Activated T-cell treated with anti-CD3 and anti-CD28 coated beads for 1 hour (primary cell): ENCODE results near the gene SYCP2.
"Not testable (repeated sequence)": the region's sequence is repeated elsewhere in the genome, so short reads cannot be mapped to it uniquely, and the experiment has no call there.

Experiments
- DNase-seq: peaks from one replicate; pipeline ENCODE4 v3.0.0-alpha.2; 2020; ENCODE audit warnings: low read depth

SYCP2 gene

DNA sequence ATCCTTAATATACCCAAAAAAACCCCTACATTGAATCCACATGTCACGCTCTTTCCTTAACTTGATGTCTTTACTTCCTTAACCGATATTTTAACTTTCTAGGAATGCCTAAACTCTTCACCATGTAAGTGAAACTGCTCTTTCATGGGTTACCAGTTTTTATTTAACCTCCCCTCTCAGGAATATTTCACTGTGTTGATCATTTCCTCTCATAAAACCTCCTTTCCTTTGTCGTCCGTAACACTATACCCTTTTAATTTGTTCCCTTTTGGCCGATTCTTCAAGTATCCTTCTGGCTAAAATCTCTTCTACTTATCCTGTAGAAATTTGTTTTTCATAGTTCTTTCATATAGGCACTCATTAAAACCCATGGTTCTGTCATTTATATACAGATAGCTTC lies 24.6 kb downstream of the SYCP2 start:
- DNase-seq: no peak

DNA sequence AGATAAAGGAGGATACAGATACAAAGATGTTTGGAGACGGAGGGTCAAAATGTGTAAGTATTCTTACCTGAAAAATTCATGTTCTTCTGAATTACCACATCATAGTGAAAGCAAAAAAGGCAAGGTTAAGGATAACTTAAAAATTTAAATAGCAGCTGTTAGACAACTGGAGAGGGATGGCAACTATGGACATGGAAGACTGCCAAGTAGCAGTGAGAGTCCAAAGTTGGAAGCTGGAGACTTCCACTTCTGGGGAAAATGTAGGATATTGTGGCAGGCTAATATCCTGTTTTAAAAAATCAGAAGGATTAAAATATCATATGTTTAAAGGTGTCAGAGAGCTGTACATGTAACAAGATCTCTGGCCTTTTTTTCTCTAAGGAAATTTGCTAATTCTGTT lies 29.8 kb downstream of the SYCP2 start:
- DNase-seq: no peak

DNA sequence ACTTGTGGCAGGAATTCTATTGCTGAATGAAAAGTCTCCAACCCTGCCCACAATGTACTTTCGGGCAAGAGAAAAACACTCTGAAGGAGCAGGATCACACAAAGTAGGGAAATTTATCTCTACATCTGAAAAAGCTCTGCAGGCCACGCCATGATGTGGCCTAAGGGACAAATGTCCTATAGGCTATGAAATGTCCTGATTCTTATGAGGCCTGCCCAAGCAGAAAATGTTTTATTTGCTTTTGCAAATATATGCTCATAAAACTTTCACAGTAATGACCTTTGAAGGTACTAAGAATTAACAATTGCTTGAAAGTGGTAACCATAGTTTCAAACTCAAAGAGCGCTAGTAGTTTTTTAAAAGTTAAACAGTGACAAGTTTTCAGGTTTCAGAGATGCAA lies 31.0 kb downstream of the SYCP2 start:
- DNase-seq: no peak

DNA sequence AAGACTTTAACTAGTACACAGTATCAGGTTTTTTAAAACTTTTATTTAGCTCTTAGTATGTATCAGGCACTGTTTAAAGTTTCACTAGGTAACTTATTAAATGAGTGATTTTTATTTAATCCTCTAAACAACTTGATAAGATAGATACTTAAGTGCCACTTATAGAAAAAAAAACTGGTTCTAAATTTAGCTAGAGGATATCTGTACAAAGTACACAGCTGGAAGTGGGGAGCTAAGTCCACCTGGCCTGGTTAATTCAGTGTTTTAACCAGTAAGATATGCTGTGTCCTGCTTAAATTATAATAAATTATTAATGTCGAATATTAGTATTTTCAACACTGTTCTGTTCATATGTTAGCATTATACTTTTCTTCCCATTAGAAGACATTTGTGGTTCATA lies 37.5 kb downstream of the SYCP2 start:
- no peak for DNase-seq

DNA sequence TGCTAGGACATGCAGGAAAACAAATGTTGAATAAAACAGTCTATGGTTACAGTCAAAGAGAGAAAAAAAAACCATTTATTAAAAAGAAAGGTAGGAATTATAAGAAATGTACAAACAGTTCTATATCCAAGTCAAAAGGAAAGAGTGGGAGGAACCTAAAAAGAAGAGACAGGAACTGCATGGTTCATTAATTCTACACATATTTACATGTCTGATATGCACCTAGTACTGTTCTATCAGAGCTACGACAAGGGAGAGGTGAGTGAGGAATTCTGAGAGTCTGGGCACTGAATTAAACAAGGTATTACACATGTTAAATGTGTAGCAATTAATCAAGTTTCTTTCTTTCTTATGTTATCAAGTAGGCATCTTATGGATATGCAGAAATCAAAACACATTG lies 41.9 kb downstream of the SYCP2 start:
- DNase-seq: no peak

DNA sequence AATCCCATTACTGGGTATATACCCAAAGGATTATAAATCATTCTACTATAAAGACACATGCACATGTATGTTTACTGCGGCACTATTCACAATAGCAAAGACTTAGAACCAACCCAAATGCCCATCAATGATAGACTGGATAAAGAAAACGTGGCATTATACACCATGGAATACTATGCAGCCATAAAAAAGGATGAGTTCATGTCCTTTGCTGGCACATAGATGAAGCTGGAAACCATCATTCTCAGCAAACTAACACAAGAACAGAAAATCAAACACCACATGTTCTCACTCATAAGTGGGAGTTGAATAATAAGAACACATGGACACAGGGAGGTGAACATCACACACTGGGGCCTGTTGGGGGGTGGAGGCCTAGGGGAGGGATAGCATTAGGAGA lies 43.4 kb downstream of the SYCP2 start:
- not testable (repeated sequence) for DNase-seq

DNA sequence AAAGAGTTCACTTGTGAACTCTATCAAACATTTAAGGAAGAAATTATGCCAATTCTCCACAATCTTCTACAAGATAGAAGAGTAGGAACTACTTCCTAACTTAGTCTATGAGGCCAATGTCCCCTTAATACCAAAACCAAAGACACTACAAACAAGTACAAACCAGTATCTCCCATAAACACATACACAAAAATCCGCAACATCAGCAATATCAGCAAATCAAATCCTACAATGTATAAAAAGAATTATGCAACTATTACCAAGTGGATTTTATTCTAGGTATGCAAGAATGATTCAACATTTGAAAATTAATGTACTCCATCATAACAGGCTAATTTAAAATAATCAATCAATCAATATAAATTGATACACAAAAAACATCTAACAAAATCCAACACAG lies 45.4 kb downstream of the SYCP2 start:
- DNase-seq: no peak

DNA sequence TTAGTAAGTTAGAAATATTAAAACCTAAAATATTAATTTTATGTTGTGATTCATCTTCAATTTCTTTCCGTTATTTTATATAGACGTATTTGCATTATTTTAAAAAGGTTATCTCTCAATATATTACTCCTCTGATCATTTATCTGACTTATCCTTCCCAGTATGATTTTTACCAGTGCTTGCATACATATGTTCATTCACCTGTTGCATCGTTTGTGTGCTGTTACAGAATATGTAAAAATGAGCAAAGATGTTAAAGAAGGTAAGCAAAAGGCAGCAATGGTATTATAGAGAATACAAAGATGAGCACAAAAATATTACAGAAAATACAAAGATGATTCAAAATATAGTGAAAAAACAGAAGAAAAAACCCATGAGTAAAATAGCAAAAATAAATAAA lies 48.9 kb downstream of the SYCP2 start:
- no peak for DNase-seq

DNA sequence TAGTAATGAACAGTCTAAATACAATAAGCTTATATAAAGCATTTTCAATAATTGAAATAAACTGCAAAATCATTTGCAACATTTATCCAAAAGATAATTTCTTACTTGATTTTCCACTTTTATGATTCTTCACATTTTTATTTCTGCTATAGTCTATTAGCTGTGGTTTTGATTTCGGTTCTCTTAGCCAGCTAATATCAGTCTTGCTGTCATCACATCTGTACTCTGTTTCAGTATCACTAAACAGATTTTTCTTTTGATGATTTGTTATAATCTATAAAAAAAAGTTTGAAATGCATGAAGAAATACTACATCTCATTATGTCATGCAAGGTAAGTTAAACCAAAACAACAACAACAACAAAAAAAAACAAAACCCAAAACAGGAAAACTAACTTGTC lies 53.2 kb downstream of the SYCP2 start:
- no peak for DNase-seq

DNA sequence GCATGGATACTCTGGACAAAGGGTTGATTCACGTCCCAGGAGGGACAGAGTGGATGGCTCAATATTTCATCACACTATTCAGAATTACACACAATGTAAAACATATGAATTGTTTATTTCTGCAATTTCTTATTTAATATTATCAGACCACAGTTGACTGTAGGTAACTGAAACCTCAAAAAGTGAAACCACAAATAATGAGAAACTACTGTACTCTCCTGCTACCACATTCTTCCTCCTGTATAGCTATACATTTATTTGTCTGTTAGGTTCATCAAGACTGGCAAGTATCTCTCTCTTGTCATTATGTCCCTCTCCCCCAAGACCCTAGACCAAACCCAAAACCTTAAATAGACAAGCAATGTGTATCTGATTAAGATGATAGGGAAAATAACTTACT lies 60.0 kb downstream of the SYCP2 start:
- no peak for DNase-seq

DNA sequence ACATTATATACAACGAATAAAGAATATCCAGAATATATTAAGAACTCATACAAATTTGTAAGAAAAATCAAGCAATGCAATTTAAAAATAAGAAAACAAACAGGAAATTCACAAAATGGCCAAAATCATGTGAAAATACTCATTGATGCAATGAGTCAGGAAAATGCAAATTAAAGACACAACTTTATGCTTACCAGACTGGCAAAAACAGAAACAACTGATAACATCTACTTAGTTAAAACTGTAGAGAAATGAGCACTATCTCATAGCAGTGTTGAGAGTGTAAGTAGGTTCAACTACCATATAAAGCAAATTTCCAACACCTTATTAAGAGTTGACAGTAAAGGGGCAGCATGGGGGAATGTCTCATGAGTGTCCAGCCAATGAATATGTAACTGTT lies 62.3 kb downstream of the SYCP2 start:
- DNase-seq: no peak

DNA sequence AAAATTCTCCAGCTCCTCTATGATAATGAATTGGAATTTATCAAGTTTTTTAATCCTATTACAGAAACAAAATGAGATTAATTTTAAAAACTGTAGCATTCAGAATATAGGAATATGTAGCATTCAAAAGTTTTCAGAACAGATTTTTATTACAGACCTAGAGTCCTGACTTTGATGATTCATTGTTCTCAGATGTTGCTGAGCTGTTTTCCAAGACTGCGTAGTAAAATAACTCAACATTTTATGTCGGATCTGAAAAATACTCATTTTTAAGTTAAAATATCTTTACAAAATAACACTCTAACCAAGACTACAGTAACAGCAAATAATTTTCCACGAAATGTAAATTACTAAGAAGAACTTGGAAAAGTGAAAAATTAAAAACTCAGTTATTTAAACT lies 67.1 kb downstream of the SYCP2 start:
- no peak for DNase-seq

DNA sequence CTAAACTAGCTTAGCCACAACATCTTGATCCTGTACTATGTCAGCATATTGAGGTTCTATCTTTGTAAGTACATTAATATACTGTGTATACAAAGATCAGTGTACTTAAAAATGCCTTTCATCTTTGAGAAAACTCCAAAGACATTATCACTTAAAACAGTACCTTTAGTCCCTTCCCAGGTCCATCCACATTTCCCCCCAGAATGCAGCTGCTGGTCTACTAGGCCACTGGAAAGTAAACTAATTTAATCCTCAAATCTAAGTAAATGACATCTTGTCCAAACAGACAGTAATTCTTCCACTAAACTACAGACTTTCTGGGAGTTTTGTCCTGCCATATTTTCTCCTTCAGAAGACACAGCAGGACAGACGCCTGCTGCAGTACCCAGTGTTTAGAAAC lies 68.7 kb downstream of the SYCP2 start:
- no peak for DNase-seq

DNA sequence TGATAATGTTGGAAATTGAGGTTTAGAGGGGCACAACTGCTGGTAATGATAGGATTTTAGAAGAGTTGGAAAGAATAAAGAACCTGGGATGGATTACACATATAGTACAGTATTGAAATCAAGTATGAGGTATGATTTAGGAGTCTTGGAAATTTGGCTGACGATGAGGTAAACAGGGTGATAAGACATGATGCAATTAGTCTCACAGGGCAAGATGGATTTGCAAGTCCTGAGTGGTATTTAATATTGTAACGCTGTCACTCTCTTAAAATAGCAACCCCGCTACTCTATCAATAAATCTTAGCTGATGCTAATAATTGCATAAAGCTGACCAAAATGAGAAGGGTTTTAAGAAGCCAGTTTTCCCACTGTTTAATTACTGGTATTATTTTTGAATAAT lies 70.4 kb downstream of the SYCP2 start:
- no peak for DNase-seq

DNA sequence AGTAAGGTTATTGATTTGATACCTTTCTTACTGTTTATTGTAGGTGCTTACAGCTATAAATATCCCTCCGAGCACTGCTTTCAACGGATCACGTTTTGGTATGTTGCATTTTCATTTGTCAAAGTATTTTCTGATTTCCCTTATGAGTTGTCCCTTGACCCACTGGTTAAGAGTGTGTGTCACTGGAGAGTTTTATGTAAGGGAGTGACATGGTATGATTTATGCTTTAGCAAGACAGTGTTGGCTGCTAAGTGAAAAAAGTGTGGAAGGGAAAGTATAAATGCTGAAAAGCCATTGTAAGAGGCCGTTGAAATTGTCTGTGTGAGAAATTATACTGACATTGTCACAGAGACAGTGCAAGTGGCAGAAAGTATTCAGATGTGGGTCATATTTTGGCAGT lies 72.0 kb downstream of the SYCP2 start:
- DNase-seq: no peak

DNA sequence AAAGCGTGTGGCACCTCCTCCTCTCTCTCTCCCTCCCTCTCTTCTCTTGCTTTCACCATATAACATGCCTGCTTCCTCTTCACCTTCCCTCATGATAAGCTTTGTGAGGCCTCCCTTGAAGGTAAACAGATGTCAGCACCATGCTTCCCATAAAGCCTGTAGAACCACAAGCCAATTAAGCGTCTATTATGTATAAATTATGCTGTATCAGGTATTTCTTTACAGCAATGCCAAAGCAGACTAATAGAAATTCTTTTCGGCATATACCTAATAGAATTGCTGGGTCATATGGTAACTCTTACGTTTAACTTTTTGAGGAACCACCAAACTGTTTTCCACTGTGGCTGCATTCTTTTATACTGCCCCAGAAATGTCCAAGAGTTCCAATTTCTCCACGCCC lies 75.0 kb downstream of the SYCP2 start:
- no peak for DNase-seq

DNA sequence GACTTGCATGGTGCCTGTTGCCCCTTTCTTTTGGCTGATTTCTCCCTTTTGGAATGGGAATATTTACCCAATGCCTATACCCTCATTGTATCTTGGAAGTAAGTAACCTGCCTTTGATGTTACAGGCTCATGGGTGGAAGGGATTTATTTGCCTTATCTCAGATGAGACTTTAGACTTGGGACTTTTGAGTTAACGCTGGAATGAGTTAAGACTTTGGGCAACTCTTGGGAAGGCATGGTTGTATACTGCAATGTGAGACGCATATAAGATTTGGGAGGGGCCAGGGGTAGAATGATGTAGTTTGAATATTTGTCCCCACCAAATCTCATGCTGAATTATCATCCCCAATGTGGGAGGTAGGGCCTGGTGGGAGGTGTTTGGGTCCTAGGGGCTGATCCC lies 75.5 kb downstream of the SYCP2 start:
- no peak for DNase-seq

DNA sequence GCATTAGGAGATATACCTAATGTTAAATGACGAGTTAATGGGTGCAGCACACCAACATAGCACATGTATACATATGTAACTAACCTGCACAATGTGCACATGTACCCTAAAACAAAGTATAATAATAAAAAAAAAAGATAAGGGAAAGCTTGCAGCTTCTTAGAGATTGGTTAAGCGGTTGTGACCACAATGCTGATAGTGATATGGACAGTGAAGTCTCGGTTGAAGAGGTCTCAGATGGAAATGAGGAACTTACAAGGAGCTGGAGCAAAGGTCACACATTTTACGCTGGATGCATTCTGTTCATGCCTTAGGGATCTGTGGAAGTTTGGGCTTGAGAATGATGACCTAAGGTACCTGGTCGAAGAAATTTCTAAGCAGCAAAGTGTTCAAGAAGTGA lies 76.5 kb downstream of the SYCP2 start:
- DNase-seq: not testable (repeated sequence)

DNA sequence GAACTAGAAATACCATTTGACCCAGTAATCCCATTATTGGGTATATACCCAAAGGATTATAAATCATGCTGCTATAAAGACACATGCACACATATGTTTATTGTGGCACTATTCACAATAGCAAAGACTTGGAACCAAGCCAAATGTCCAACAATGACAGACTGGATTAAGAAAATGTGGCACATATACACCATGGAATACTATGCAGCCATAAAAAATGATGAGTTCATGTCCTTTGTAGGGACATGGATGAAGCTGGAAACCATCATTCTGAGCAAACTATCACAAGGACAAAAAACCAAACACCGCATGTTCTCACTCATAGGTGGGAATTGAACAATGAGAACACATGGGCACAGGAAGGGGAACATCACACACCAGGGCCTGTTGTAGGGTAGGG lies 76.9 kb downstream of the SYCP2 start:
- not testable (repeated sequence) for DNase-seq

DNA sequence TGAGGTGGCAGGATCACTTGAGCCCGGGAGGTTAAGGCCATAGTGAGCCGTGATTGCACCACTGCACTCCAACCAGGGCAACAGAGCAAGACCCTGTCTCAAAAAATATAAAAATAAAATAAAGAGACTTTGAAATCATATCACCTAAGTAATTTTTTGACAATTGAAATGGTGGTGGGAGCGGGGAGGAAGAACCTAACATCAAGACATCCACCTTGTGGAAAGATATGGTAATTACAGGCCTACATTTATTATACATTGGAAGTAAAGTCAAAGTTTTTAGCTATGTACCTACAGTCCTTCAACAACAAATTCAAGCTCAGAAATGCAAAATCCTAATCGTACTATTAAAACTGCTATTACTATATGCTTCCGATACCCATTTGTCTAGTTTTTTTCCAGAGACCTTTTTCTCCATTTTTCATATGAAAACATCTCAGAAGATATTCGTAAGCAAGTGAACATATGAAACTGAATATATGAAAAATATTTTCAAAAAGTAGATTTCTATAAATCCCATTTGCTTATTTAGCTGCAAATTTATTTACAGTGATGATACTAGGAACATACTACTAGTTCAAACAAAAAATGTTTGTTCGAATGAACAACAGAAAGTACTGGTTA lies 83.3 kb downstream of the SYCP2 start:
- no peak for DNase-seq

DNA sequence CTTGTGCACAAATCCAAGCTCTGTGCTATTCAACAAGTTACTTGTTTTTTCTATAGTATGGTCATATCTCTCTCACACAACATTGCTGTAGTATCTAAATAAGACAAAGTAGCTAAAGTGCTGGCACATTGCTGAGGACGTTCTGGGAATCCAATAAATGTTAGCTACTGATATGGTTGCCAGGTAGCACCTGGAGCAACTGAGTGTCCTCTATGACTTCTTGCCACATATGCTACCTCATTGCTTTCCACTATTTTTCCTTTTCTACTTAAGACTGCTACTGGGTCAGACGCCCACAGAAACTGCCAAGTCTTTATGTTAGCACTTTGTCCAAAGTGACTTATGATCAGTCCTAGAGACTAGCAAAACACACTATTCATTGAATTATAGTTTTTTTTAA lies 85.3 kb downstream of the SYCP2 start:
- no peak for DNase-seq

DNA sequence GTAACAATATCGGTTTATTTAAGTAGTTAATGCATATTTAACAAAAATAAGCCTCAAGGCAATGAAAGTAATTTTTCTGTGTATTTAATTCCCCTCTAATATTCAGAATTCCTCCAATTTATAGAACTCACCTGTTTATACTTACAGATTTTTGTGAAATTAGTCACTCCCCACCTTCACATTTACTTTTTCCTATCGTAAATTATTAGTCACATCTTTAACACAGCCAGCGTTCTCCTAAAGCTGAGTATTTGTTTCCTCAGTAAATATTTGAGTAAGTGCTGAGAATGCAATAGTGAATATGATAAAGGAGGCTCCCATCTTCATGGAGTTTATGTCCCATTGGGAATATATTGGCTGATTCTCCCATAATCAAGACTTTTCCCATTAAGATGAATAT lies 88.0 kb downstream of the SYCP2 start:
- no peak for DNase-seq

DNA sequence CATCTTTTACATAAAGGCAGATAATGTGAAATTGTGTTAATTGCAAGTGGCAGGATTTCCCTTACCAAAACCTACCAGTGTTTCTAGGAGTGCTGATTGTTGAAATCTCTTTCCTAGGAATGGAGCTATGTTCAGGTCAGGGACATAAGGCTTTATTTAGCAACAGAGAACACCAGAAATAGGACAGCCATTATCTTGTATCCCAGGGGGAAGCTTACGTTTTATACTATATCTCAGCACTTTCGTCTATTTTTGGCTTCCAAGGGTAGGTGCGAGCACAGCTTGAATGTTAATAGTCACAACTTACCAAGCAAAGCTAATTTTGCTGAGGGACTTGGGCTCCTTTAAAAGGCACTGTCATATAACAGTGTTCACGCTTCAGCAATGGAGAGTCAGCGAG lies 94.0 kb downstream of the SYCP2 start:
- no peak for DNase-seq

DNA sequence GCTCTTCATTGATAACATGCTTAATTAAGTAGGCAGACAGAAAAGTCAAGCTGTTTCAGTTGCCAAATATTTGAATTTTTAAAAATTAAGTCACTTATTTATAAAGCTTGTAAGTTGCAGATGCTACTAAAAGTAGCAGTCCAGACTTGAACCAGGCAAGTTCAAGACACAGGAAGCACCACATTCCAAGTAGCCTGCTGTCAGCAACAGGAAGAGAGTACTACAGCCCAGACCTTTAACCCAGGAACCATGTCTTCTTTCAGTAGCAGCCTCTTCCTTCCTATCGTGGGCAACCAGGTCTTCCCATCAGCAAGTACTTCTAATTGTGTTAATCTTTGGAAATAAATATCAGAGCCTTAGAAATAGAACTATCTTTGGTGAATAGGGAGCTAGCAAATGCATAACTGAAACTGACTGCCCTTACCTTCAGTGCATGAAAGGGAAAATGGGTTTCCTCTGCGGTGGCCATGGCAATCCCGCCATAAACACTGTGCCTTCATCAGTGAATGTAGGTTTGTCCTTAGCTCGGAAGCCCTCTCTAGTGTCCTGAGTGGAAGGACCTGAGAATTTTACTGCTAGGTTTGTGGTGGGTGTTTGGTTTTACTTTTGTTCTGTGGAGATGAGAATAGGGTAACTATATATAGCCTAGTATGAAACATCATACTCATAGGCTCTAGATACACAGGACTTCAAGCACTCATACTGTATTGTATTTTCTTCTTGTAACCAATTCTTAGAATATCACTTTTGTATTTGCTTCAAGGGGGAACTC lies 95.6 kb downstream of the SYCP2 start:
- DNase-seq: no peak
